Esophagus muscularis mucosa (tissue), 4 donors: Measurements from ENCODE around the gene KCNN2.

Experiments
- CTCF ChIP-seq, 3 experiments: fragments of 200-600 bp in 2 of 3; fragments of 450-650 bp in 1 of 3; sonication (generic) in 2 of 3; IDR thresholded peaks; one replicate each; pipeline ENCODE4 v1.5.1; 2017 to 2019; ENCODE audit warnings: antibody characterized with exemption in 3 of 3, mild to moderate bottlenecking in 2 of 3, moderate library complexity in 1 of 3
- EP300 ChIP-seq: sonication (generic); formaldehyde crosslinking; IDR thresholded peaks from one replicate; pipeline ENCODE4 v1.6.1; 2017; ENCODE audit warnings: antibody characterized with exemption
- POLR2AphosphoS5 ChIP-seq, 2 donors: sonication (generic); formaldehyde crosslinking; IDR thresholded peaks; one replicate each; pipeline ENCODE4 v1.6.1; 2017; ENCODE audit warnings: antibody characterized with exemption in 2 of 2

- TF ChIP-seq CTCF (IDR thresholded peaks at IDR 0.05), result no peak
- no peak for TF ChIP-seq POLR2AphosphoS5 (IDR thresholded peaks at IDR 0.05)
- no peak for TF ChIP-seq EP300
Measured at GRCh38 chr5:114332493-114332892, 29.4 kb upstream of the KCNN2 start.
